ENCODE measurements around the gene COL9A1. TPM values are rescaled to one million over a fixed set of nuclear protein-coding genes. Genes with fewer than 3 reads are reported as not detected.

COL9A1 gene
- total RNA-seq, 4 donors from 2014 or later: 0.34 to 1.7 (median 0.77) TPM

GRCh38 chr6:70234561-70235236 lies 68.2 kb downstream of the COL9A1 start:
- intact Hi-C loops (cut with DNase I): no loop called here
- WGBS: 90% methylated on average over 7 of the region's 7 CpGs
- Histone ChIP-seq H3K9me3 (no peaks in the 10 kb centered on the region), H3K27me3 (no peaks in the 10 kb centered on the region), H3K4me1 (no peaks in the 10 kb centered on the region), H3K36me3 (no peaks in the 10 kb centered on the region), H3K27ac (replicated peaks in 1 of 4) (no peak overlapping the region), H3K4me3 (no peak overlapping the region)
- DNase-seq (ENCODE audit: extremely low spot score): no peak
- no peak for TF ChIP-seq POLR2AphosphoS5 (IDR thresholded peaks at IDR 0.05)

GRCh38 chr6:70231311-70231710 lies 71.6 kb downstream of the COL9A1 start:
- H3K4me1 ChIP-seq: peaks cover 0 to 12% (median 6%) of the 10 kb centered on the region in 4 donors
- H3K9me3 ChIP-seq: no peaks in the 10 kb centered on the region
- H3K27ac ChIP-seq (replicated peaks in 1 of 4): no peak overlapping the region
- intact Hi-C loops (cut with DNase I): no loop called here
- no peak overlapping the region for H3K4me3 ChIP-seq
- no peaks in the 10 kb centered on the region for H3K27me3 ChIP-seq
- DNase-seq (ENCODE audit: extremely low spot score): no peak
- WGBS: 40% methylated on average over 2 of the region's 2 CpGs
- TF ChIP-seq CTCF (IDR thresholded peaks at IDR 0.05): no peak
- no peak for TF ChIP-seq POLR2A (IDR thresholded peaks at IDR 0.05; ENCODE audit: low read depth)
- TF ChIP-seq POLR2AphosphoS5 (IDR thresholded peaks at IDR 0.05): no peak
- no peaks in the 10 kb centered on the region for H3K36me3 ChIP-seq

GRCh38 chr6:70225055-70225454 lies 77.8 kb downstream of the COL9A1 start:
- H3K27ac ChIP-seq (replicated peaks in 1 of 4): no peak overlapping the region
- no peaks in the 10 kb centered on the region for H3K9me3 ChIP-seq
- intact Hi-C loops (cut with DNase I): no loop called here
- TF ChIP-seq POLR2A (IDR thresholded peaks at IDR 0.05; ENCODE audit: low read depth): no peak
- TF ChIP-seq POLR2AphosphoS5 (IDR thresholded peaks at IDR 0.05): peak in 1 of 2 donors; percentile 11
- WGBS: 88% methylated on average over 2 of the region's 2 CpGs
- no peaks in the 10 kb centered on the region for H3K36me3 ChIP-seq
- no peak for DNase-seq (ENCODE audit: extremely low spot score)
- H3K4me1 ChIP-seq: peaks cover 0 to 13% (median 9%) of the 10 kb centered on the region in 4 donors
- no peak overlapping the region for H3K4me3 ChIP-seq
- H3K27me3 ChIP-seq: no peaks in the 10 kb centered on the region

- DNase-seq (ENCODE audit: extremely low spot score): no peak
- H3K4me3 ChIP-seq: no peak overlapping the region
- H3K27ac ChIP-seq (replicated peaks in 1 of 4): no peak overlapping the region
- peaks cover 0 to 6% (median 1%) of the 10 kb centered on the region in 4 donors for H3K4me1 ChIP-seq
- no peak for TF ChIP-seq POLR2AphosphoS5 (IDR thresholded peaks at IDR 0.05)
- no peak for TF ChIP-seq CTCF (IDR thresholded peaks at IDR 0.05)
- TF ChIP-seq EP300 (IDR thresholded peaks at IDR 0.05): no peak
- TF ChIP-seq POLR2A (IDR thresholded peaks at IDR 0.05; ENCODE audit: low read depth): no peak
- intact Hi-C loops (cut with DNase I): loop anchor here (5.0 kb wide), 1 partner anchor 145 kb away; no protein-coding TSS in a partner anchor
- H3K36me3 ChIP-seq: no peaks in the 10 kb centered on the region
- peaks cover 0 to 4% (median 0%) of the 10 kb centered on the region in 4 donors for H3K27me3 ChIP-seq
- 58% methylated on average over 2 of the region's 2 CpGs for WGBS
- no peaks in the 10 kb centered on the region for H3K9me3 ChIP-seq
These were observed 80.5 kb downstream of the COL9A1 start for GRCh38 chr6:70222439-70222749.

GRCh38 chr6:70221715-70222438 lies 81.0 kb downstream of the COL9A1 start:
- no peak for TF ChIP-seq POLR2AphosphoS5 (IDR thresholded peaks at IDR 0.05)
- Histone ChIP-seq H3K27ac (replicated peaks in 1 of 4) (no peak overlapping the region), H3K9me3 (no peaks in the 10 kb centered on the region), H3K4me3 (no peak overlapping the region), H3K4me1 (peaks cover 0 to 6% (median 1%) of the 10 kb centered on the region in 4 donors), H3K27me3 (peaks cover 0 to 4% (median 0%) of the 10 kb centered on the region in 4 donors), H3K36me3 (no peaks in the 10 kb centered on the region)
- WGBS: 65% methylated on average over 6 of the region's 6 CpGs
- DNase-seq (ENCODE audit: extremely low spot score): no peak
- intact Hi-C loops (cut with DNase I): loop anchor here (5.0 kb wide), 1 partner anchor 145 kb away; no protein-coding TSS in a partner anchor

GRCh38 chr6:70221025-70221714 lies 81.7 kb downstream of the COL9A1 start:
- Histone ChIP-seq H3K4me3 (no peak overlapping the region), H3K27ac (replicated peaks in 1 of 4) (no peak overlapping the region), H3K27me3 (peaks cover 0 to 4% (median 0%) of the 10 kb centered on the region in 4 donors), H3K4me1 (peaks cover 0 to 6% (median 1%) of the 10 kb centered on the region in 4 donors), H3K36me3 (no peaks in the 10 kb centered on the region), H3K9me3 (no peaks in the 10 kb centered on the region)
- 18% methylated on average over 4 of the region's 4 CpGs for WGBS
- no peak for DNase-seq (ENCODE audit: extremely low spot score)
- intact Hi-C loops (cut with DNase I): loop anchor here (5.0 kb wide), 1 partner anchor 146 kb away; no protein-coding TSS in a partner anchor
- TF ChIP-seq CTCF (IDR thresholded peaks at IDR 0.05): peak; percentile 67 to 84 (median 80)
- TF ChIP-seq POLR2A (IDR thresholded peaks at IDR 0.05; ENCODE audit: low read depth): no peak
- no peak for TF ChIP-seq EP300 (IDR thresholded peaks at IDR 0.05)
